HepG2 (cell line): Measurements from ENCODE around the gene ATP9B.

ENCODE experiments used
- EP300 ChIP-seq, 3 experiments: sonication (generic) in 1 of 3; formaldehyde crosslinking in 1 of 3; IDR thresholded peaks; 2 replicates each; pipeline versions ENCODE4 v1.5.1 to v1.6.1; 2011 to 2020; ENCODE audit warnings: low read depth in 2 of 3, low read length in 2 of 3, borderline replicate concordance in 1 of 3, improper control_type of control experiment in 1 of 3, mild to moderate bottlenecking in 1 of 3, missing genetic modification reagents in 1 of 3, moderate library complexity in 1 of 3
- ZNF501 ChIP-seq: sonication (generic); formaldehyde crosslinking; IDR thresholded peaks from 2 replicates; pipeline ENCODE4 v1.5.1; 2020; ENCODE audit warnings: mild to moderate bottlenecking, moderate library complexity, missing genetic modification reagents

DNA sequence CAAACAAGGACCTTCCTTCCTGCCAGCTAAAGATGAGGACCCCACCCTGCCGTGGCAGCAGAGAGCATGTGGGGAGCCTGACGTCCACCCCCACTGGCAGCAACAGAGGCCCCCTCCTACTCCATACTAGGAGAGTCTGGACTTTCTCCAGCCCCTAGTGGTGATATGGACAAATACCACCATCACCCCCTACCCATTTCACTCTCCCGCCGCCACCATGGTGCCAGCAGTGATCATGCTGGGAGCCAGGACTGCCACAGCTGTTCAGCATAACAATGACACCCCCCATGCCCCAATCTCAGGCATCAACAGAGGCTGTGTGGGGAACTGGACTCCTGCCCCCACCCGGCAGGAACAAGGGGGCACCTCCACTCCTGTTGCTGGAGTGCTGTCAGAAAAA lies 42.7 kb upstream of the ATP9B start:
- TF ChIP-seq ZNF501 = no peak
- no peak for TF ChIP-seq EP300 (IDR thresholded peaks at IDR 0.05; ENCODE audit: low read depth in 2 of 2, low read length in 2 of 2)
- no peak for TF ChIP-seq EP300 (CRISPR knock-in tag; IDR thresholded peaks at IDR 0.05; ENCODE audit: borderline replicate concordance)
